ENCODE data around the gene ZRANB2. TPM values are rescaled to one million over a fixed set of nuclear protein-coding genes. Genes with fewer than 3 reads are reported as not detected.

ZRANB2 gene
- total and polyA plus RNA-seq, 2 donors (not counting 1 experiment from before 2014, with no cell fraction given): 40.8 to 86.7 TPM

DNA sequence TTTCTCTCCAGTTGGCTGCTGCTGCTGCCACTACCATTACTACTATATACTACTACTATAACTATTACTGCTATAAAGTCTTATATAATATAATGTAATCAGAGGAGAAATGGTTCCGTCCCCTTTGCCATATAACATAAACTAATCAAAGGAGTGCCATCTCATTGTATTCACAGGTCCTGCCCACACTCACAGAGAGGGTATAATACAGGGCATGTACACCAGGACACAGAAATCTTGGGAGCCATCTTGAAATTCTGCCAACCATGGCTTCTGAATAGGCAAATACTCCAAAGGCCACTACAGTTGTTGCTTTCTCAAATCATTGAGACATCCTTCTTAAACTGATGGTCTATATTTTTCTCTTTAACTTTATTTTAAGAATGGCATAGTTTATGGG lies 6.9 kb upstream of the ZRANB2 start:
- no peaks in the 10 kb centered on the region for H3K27me3 ChIP-seq (ENCODE audit: control insufficient read depth, insufficient read depth, low read length)
- H3K4me2 ChIP-seq (ENCODE audit: extremely low read depth, insufficient read depth, low read length): no peak overlapping the region
- no peaks in the 10 kb centered on the region for H4K20me1 ChIP-seq (ENCODE audit: control insufficient read depth, extremely low read depth, insufficient read depth, low read length)
- no peaks in the 10 kb centered on the region for H3K36me3 ChIP-seq (ENCODE audit: control insufficient read depth, insufficient read depth, low read length)
- no peak for DNase-seq (ENCODE audit: low read depth in 2 of 2)
- H3K9me3 ChIP-seq (ENCODE audit: control insufficient read depth, insufficient read depth, low read depth, low read length): no peaks in the 10 kb centered on the region
- no peaks in the 10 kb centered on the region for H3K79me2 ChIP-seq (ENCODE audit: control insufficient read depth, insufficient read depth, low read length)
- H3K27ac ChIP-seq (ENCODE audit: insufficient read depth, low read length): no peak overlapping the region
- TF ChIP-seq, protein P1, sequence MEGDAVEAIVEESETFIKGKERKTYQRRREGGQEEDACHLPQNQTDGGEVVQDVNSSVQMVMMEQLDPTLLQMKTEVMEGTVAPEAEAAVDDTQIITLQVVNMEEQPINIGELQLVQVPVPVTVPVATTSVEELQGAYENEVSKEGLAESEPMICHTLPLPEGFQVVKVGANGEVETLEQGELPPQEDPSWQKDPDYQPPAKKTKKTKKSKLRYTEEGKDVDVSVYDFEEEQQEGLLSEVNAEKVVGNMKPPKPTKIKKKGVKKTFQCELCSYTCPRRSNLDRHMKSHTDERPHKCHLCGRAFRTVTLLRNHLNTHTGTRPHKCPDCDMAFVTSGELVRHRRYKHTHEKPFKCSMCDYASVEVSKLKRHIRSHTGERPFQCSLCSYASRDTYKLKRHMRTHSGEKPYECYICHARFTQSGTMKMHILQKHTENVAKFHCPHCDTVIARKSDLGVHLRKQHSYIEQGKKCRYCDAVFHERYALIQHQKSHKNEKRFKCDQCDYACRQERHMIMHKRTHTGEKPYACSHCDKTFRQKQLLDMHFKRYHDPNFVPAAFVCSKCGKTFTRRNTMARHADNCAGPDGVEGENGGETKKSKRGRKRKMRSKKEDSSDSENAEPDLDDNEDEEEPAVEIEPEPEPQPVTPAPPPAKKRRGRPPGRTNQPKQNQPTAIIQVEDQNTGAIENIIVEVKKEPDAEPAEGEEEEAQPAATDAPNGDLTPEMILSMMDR (conservative IDR thresholded peaks at IDR 0.05 in 1 of 2, IDR thresholded peaks at IDR 0.05 in 1 of 2; ENCODE audit: low read depth in 1 of 2, low read length in 2 of 2): no peak
- TF ChIP-seq EZH2 (IDR thresholded peaks at IDR 0.05; ENCODE audit: low read length, missing control alignments): no peak
- no peak overlapping the region for H3K9ac ChIP-seq (ENCODE audit: insufficient read depth, low read length)
- peaks cover 5% of the 10 kb centered on the region for H3K4me1 ChIP-seq (ENCODE audit: control insufficient read depth, extremely low read depth, insufficient read depth, low read length)
- no peak overlapping the region for H2AFZ ChIP-seq (ENCODE audit: low read length)
- H3K4me3 ChIP-seq (replicated peaks in 1 of 4; ENCODE audit: control extremely low read depth in 1 of 4, insufficient read depth in 1 of 4, low read depth in 3 of 4, low read length in 4 of 4): no peak overlapping the region

DNA sequence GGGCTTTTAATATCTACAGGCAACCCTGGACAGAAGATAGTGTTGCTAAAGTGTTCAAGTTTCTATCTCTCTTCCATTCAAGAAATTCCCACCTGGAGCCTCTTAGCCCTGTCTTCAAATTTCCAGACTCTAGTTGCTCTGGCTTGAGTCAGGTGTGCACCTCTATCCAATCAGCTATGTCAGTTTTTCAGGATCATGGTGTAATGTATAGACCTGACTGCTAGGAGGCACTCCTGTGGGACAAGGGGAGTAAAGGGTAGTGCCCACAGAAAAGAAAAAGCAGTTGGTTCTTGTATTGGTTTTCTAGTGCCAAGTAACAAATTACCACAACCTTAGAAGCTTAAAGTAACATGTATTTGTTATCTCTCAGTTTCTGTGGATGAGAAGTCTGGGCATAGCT lies 6.2 kb upstream of the ZRANB2 start:
- Histone ChIP-seq H3K79me2 (ENCODE audit: control insufficient read depth, insufficient read depth, low read length) (no peaks in the 10 kb centered on the region), H3K27ac (ENCODE audit: insufficient read depth, low read length) (no peak overlapping the region), H3K27me3 (ENCODE audit: control insufficient read depth, insufficient read depth, low read length) (no peaks in the 10 kb centered on the region), H4K20me1 (ENCODE audit: control insufficient read depth, extremely low read depth, insufficient read depth, low read length) (no peaks in the 10 kb centered on the region), H3K36me3 (ENCODE audit: control insufficient read depth, insufficient read depth, low read length) (no peaks in the 10 kb centered on the region), H3K4me1 (ENCODE audit: control insufficient read depth, extremely low read depth, insufficient read depth, low read length) (peaks cover 5% of the 10 kb centered on the region), H3K9me3 (ENCODE audit: control insufficient read depth, insufficient read depth, low read depth, low read length) (no peaks in the 10 kb centered on the region), H3K9ac (ENCODE audit: insufficient read depth, low read length) (no peak overlapping the region), H3K4me2 (ENCODE audit: extremely low read depth, insufficient read depth, low read length) (no peak overlapping the region), H3K4me3 (replicated peaks in 1 of 4; ENCODE audit: control extremely low read depth in 1 of 4, insufficient read depth in 1 of 4, low read depth in 3 of 4, low read length in 4 of 4) (no peak overlapping the region), H2AFZ (ENCODE audit: low read length) (no peak overlapping the region)
- no peak for DNase-seq (ENCODE audit: low read depth in 2 of 2)
- no peak for TF ChIP-seq EZH2 (IDR thresholded peaks at IDR 0.05; ENCODE audit: low read length, missing control alignments)
- TF ChIP-seq, protein P1 (conservative IDR thresholded peaks at IDR 0.05 in 1 of 2, IDR thresholded peaks at IDR 0.05 in 1 of 2; ENCODE audit: low read depth in 1 of 2, low read length in 2 of 2): no peak

DNA sequence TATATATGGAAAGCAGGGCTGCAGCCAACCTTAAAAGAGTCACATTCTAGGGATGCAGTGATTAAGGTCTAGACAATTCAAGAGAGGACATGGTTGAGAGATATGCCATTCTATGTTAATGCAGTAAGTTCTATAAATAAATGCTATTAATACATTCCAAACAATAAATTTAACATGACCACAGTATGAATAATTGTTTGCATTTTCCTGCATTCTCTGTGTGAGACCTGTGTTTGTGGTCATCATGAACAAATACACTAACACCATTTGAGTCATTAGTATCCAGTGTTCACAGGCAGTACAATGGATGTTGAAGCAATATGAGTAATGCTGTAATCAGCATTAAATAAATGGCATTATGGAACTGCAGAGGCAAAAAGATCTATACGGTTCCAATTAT lies 5.5 kb upstream of the ZRANB2 start:
- Histone ChIP-seq H3K9me3 (ENCODE audit: control insufficient read depth, insufficient read depth, low read depth, low read length) (no peaks in the 10 kb centered on the region), H3K4me2 (ENCODE audit: extremely low read depth, insufficient read depth, low read length) (no peak overlapping the region), H3K27ac (ENCODE audit: insufficient read depth, low read length) (no peak overlapping the region), H3K36me3 (ENCODE audit: control insufficient read depth, insufficient read depth, low read length) (no peaks in the 10 kb centered on the region), H3K27me3 (ENCODE audit: control insufficient read depth, insufficient read depth, low read length) (no peaks in the 10 kb centered on the region), H2AFZ (ENCODE audit: low read length) (no peak overlapping the region), H3K79me2 (ENCODE audit: control insufficient read depth, insufficient read depth, low read length) (no peaks in the 10 kb centered on the region), H4K20me1 (ENCODE audit: control insufficient read depth, extremely low read depth, insufficient read depth, low read length) (no peaks in the 10 kb centered on the region), H3K9ac (ENCODE audit: insufficient read depth, low read length) (no peak overlapping the region), H3K4me3 (replicated peaks in 1 of 4; ENCODE audit: control extremely low read depth in 1 of 4, insufficient read depth in 1 of 4, low read depth in 3 of 4, low read length in 4 of 4) (no peak overlapping the region), H3K4me1 (ENCODE audit: control insufficient read depth, extremely low read depth, insufficient read depth, low read length) (peaks cover 5% of the 10 kb centered on the region)
- peak; percentile 15 to 81 for DNase-seq (ENCODE audit: low read depth in 2 of 2)
- TF ChIP-seq, protein P1 (conservative IDR thresholded peaks at IDR 0.05 in 1 of 2, IDR thresholded peaks at IDR 0.05 in 1 of 2; ENCODE audit: low read depth in 1 of 2, low read length in 2 of 2): no peak
- TF ChIP-seq EZH2 (IDR thresholded peaks at IDR 0.05; ENCODE audit: low read length, missing control alignments): no peak

All from fibroblast of lung (primary cell).